AG09309 (cell line): ENCODE measurements around the gene MTHFR.
A peak's percentile ranks its signal among the peaks of the same experiment; 100 is the strongest.

Experiments used
- DNase-seq: peaks from one replicate; pipeline ENCODE4 v3.0.0-alpha.2; 2010; ENCODE audit warnings: low read depth
- H3K4me3 ChIP-seq: 2 replicates; pipeline ENCODE4 v1.5.1; 2011; ENCODE audit warnings: mild to moderate bottlenecking, low read depth, low read length, moderate library complexity; ENCODE audit not compliant: control insufficient read depth
- CTCF ChIP-seq: IDR thresholded peaks from 2 replicates; pipeline ENCODE4 v1.5.1; 2011; ENCODE audit warnings: mild to moderate bottlenecking, low read depth, low read length, inconsistent platforms; ENCODE audit not compliant: insufficient read depth, control insufficient read depth; ENCODE audit errors: missing control alignments

Gene MTHFR

GRCh38 chr1:11741919-11742558 is 63.7 kb downstream of the MTHFR start:
- DNase-seq = no peak
- no peak overlapping the region for H3K4me3 ChIP-seq
- no peak for TF ChIP-seq CTCF

GRCh38 chr1:11741482-11741881 is 64.3 kb downstream of the MTHFR start:
- TF ChIP-seq CTCF = no peak
- no peak for DNase-seq
- H3K4me3 ChIP-seq = no peak overlapping the region

- no peak overlapping the region for H3K4me3 ChIP-seq
- no peak for TF ChIP-seq CTCF
- no peak for DNase-seq
Measured at GRCh38 chr1:11740258-11741192, 65.2 kb downstream of the MTHFR start.

GRCh38 chr1:11738783-11739182 is 67.0 kb downstream of the MTHFR start:
- no peak overlapping the region for H3K4me3 ChIP-seq
- TF ChIP-seq CTCF = no peak
- DNase-seq = no peak

GRCh38 chr1:11738096-11738495 is 67.7 kb downstream of the MTHFR start:
- no peak for TF ChIP-seq CTCF
- DNase-seq = no peak
- H3K4me3 ChIP-seq = no peak overlapping the region

GRCh38 chr1:11736746-11737639 is 68.8 kb downstream of the MTHFR start:
- DNase-seq = peak; percentile 67
- H3K4me3 ChIP-seq = peak overlapping the region; percentile 74
- TF ChIP-seq CTCF = no peak
